ENCODE measurements around the gene RALGDS. TPM values are rescaled to one million over a fixed set of nuclear protein-coding genes. Genes with fewer than 3 reads are reported as not detected.

RALGDS gene
- total and polyA plus RNA-seq, 9 of the 15 experiments (the other 6 are each of a cell fraction or from before 2014, with no cell fraction given), result 0.75 to 43.3 (median 27.1) TPM

GRCh38 chr9:133126697-133127339 lies 5.8 kb upstream of the RALGDS start:
- H3K27ac ChIP-seq (ENCODE audit: extremely low read depth, low read depth, low read length), result peak overlapping the region; percentile 19; the same call in 1 of the 3 replicates
- peaks cover 60% of the 10 kb centered on the region for H3K79me2 ChIP-seq (ENCODE audit: control insufficient read depth, insufficient read depth, low read length)
- FAIRE-seq (no peak), DNase-seq (ENCODE audit: extremely low read depth in 1 of 4, low spot score in 3 of 4) (no peak), ATAC-seq (no peak)
- H3K4me3 ChIP-seq, result no peak overlapping the region
- no peak overlapping the region for H2AFZ ChIP-seq (ENCODE audit: low read depth, low read length)
- in situ Hi-C loops (cut with MboI), result no loop called here
- WGBS (ENCODE audit: insufficient coverage, low coverage, missing lambda C conversion rate), result 88% methylated on average over 16 of the region's 17 CpGs
- no peaks in the 10 kb centered on the region; the same call in 1 of the 2 replicates for H4K20me1 ChIP-seq (replicated peaks; ENCODE audit: control insufficient read depth, insufficient read depth, low read length)
- H3K36me3 ChIP-seq (ENCODE audit: control insufficient read depth, insufficient read depth, low read length), result peaks cover 9% of the 10 kb centered on the region; the same call in 2 of the 3 replicates
- H3K9me3 ChIP-seq (replicated peaks; ENCODE audit: control insufficient read depth, insufficient read depth, low read depth, low read length), result no peaks in the 10 kb centered on the region
- POLR2A ChIA-PET, result interaction anchor here (1.0 to 1.2 kb wide), 3 partner anchors 9 to 17 kb away, joined by 3 to 4 read pairs (median 4); no protein-coding TSS in a partner anchor
- H3K9me1 ChIP-seq (ENCODE audit: control insufficient read depth, insufficient read depth, low read length), result no peaks in the 10 kb centered on the region
- no TSS peak for BruUV-seq (replicated peaks)
- no peak overlapping the region for H3K4me2 ChIP-seq (ENCODE audit: insufficient read depth, low read length)
- H3K4me1 ChIP-seq (replicated peaks in 1 of 2; ENCODE audit: control insufficient read depth in 2 of 2, insufficient read depth in 2 of 2, low read length in 2 of 2), result peaks cover 33 to 68% of the 10 kb centered on the region in 2 experiments
- TF ChIP-seq GTF2B (IDR thresholded peaks at IDR 0.05; ENCODE audit: extremely low read depth, insufficient read length), result no peak
- H3K27me3 ChIP-seq (ENCODE audit: control insufficient read depth in 2 of 2, insufficient read depth in 2 of 2, low read length in 2 of 2), result no peaks in the 10 kb centered on the region
- CTCF ChIA-PET (ENCODE audit: low intra/inter-chr PET ratio), result no interaction called here
- H3K9ac ChIP-seq (ENCODE audit: insufficient read depth in 1 of 2, low read depth in 2 of 2, low read length in 2 of 2), result peak overlapping the region in 1 of 2 experiments; percentile 65; a peak in 2 of 4 replicates
- intact Hi-C loops (cut with micrococcal nuclease), result no loop called here

- no peak for FAIRE-seq
- Histone ChIP-seq H3K4me2 (ENCODE audit: insufficient read depth, low read length) (no peak overlapping the region), H3K9me1 (ENCODE audit: control insufficient read depth, insufficient read depth, low read length) (no peaks in the 10 kb centered on the region), H3K4me3 (no peak overlapping the region), H3K4me1 (replicated peaks in 1 of 2; ENCODE audit: control insufficient read depth in 2 of 2, insufficient read depth in 2 of 2, low read length in 2 of 2) (peaks cover 39 to 75% of the 10 kb centered on the region in 2 experiments), H4K20me1 (replicated peaks; ENCODE audit: control insufficient read depth, insufficient read depth, low read length) (no peaks in the 10 kb centered on the region), H3K9me3 (replicated peaks; ENCODE audit: control insufficient read depth, insufficient read depth, low read depth, low read length) (no peaks in the 10 kb centered on the region), H3K36me3 (ENCODE audit: control insufficient read depth, insufficient read depth, low read length) (peaks cover 4% of the 10 kb centered on the region; the same call in 1 of the 3 replicates), H3K27me3 (ENCODE audit: control insufficient read depth in 2 of 2, insufficient read depth in 2 of 2, low read length in 2 of 2) (no peaks in the 10 kb centered on the region), H3K27ac (ENCODE audit: extremely low read depth, low read depth, low read length) (peak overlapping the region; percentile 19; the same call in 1 of the 3 replicates), H3K9ac (ENCODE audit: insufficient read depth in 1 of 2, low read depth in 2 of 2, low read length in 2 of 2) (peak overlapping the region in 1 of 2 experiments; percentile 62; a peak in 2 of 4 replicates), H2AFZ (ENCODE audit: low read depth, low read length) (no peak overlapping the region), H3K79me2 (ENCODE audit: control insufficient read depth, insufficient read depth, low read length) (peaks cover 60% of the 10 kb centered on the region)
- POLR2A ChIA-PET, result interaction anchor here (1.2 kb wide), 2 partner anchors 9 to 18 kb away, joined by 3 to 4 read pairs; no protein-coding TSS in a partner anchor
- BruUV-seq (replicated peaks), result no TSS peak
- ATAC-seq, result no peak
- intact Hi-C loops (cut with micrococcal nuclease), result no loop called here
- WGBS (ENCODE audit: insufficient coverage, low coverage, missing lambda C conversion rate), result 78% methylated on average over 20 of the region's 24 CpGs
- no peak for DNase-seq (ENCODE audit: extremely low read depth in 1 of 4, low spot score in 3 of 4)
- in situ Hi-C loops (cut with MboI), result no loop called here
- CTCF ChIA-PET (ENCODE audit: low intra/inter-chr PET ratio), result no interaction called here
- 0 out of 2 replicates have a peak, but pooled peaks have one; percentile 3 for TF ChIP-seq MBD2 (IDR thresholded peaks at IDR 0.05; ENCODE audit: borderline replicate concordance, low read depth)
- TF ChIP-seq ZNF311 (CRISPR knock-in tag; IDR thresholded peaks at IDR 0.05), result no peak
- no peak for TF ChIP-seq CREM (IDR thresholded peaks at IDR 0.05; ENCODE audit: low read depth)
- no peak for TF ChIP-seq POLR3G (IDR thresholded peaks at IDR 0.05; ENCODE audit: extremely low read depth, insufficient read length, insufficient replicate concordance)
- no peak for TF ChIP-seq ASH1L (IDR thresholded peaks at IDR 0.05; ENCODE audit: borderline replicate concordance, low read depth, partially characterized antibody)
- no peak for TF ChIP-seq GATA2 (CRISPR knock-in tag; IDR thresholded peaks at IDR 0.05)
- peak; percentile 24; the same call in 1 of the 2 replicates for TF ChIP-seq TFAP4 (CRISPR knock-in tag; IDR thresholded peaks at IDR 0.05; ENCODE audit: borderline replicate concordance)
- TF ChIP-seq ZNF445 (CRISPR knock-in tag; IDR thresholded peaks at IDR 0.05; ENCODE audit: low read depth), result no peak
- TF ChIP-seq POLR2G (IDR thresholded peaks at IDR 0.05; ENCODE audit: low read depth, low read length), result 0 out of 2 replicates have a peak, but pooled peaks have one; percentile 21
- TF ChIP-seq DMBX1 (CRISPR knock-in tag; IDR thresholded peaks at IDR 0.05; ENCODE audit: borderline replicate concordance), result no peak
- no peak for TF ChIP-seq HCFC1 (IDR thresholded peaks at IDR 0.05; ENCODE audit: low read depth, low read length)
These were observed 5.1 kb upstream of the RALGDS start for GRCh38 chr9:133125941-133126696.
